GM21367 (cell line): Measurements from ENCODE around the gene ZNF414.

ENCODE experiments used
- ATAC-seq: cut with Tn5 transposase; IDR thresholded peaks from one replicate; pipeline ENCODE4 v1.9.1; 2021; ENCODE audit not compliant: unreplicated experiment

The ZNF414 gene

GRCh38 chr19:8468761-8469373 is 45.1 kb downstream of the ZNF414 start:
- no peak for ATAC-seq

- no peak for ATAC-seq
Measured at GRCh38 chr19:8468124-8468523, 45.8 kb downstream of the ZNF414 start.

GRCh38 chr19:8466018-8466417 is 47.9 kb downstream of the ZNF414 start:
- ATAC-seq, result no peak

GRCh38 chr19:8463365-8463764 is 50.6 kb downstream of the ZNF414 start:
- ATAC-seq, result no peak

GRCh38 chr19:8462571-8462970 is 51.4 kb downstream of the ZNF414 start:
- no peak for ATAC-seq

- ATAC-seq, result no peak
Measured at GRCh38 chr19:8461891-8462290, 52.1 kb downstream of the ZNF414 start.

- ATAC-seq, result no peak
Measured at GRCh38 chr19:8461376-8461775, 52.6 kb downstream of the ZNF414 start.

- ATAC-seq, result no peak
Measured at GRCh38 chr19:8460516-8461298, 53.3 kb downstream of the ZNF414 start.
